Rectal smooth muscle tissue (tissue), 1 donor: ENCODE measurements around the gene CTDSP2.
"Not testable (repeated sequence)": the region's sequence is repeated elsewhere in the genome, so short reads cannot be mapped to it uniquely, and the experiment has no call there.

Experiments
- H3K27ac ChIP-seq: one replicate; pipeline ENCODE4 v1.7.0; 2013; ENCODE audit warnings: low read depth, low read length, inconsistent platforms
- H3K27me3 ChIP-seq: one replicate; pipeline ENCODE4 v1.7.0; 2013; ENCODE audit warnings: low read length; ENCODE audit not compliant: control insufficient read depth, insufficient read depth
- H3K36me3 ChIP-seq: one replicate; pipeline ENCODE4 v1.7.0; 2013; ENCODE audit warnings: low read length; ENCODE audit not compliant: control insufficient read depth, insufficient read depth
- H3K4me1 ChIP-seq: one replicate; pipeline ENCODE4 v1.7.0; 2013; ENCODE audit warnings: low read length; ENCODE audit not compliant: control insufficient read depth, insufficient read depth
- H3K4me3 ChIP-seq: one replicate; pipeline ENCODE4 v1.7.0; 2013; ENCODE audit warnings: low read length
- H3K9ac ChIP-seq: one replicate; pipeline ENCODE4 v1.7.0; 2013; ENCODE audit warnings: low read length

Gene CTDSP2

GRCh38 chr12:57822392-57823130, 24.0 kb downstream of the CTDSP2 start:
- no peaks in the 10 kb centered on the region for H3K4me1 ChIP-seq
- no peaks in the 10 kb centered on the region for H3K27me3 ChIP-seq
- H3K9ac ChIP-seq: no peak overlapping the region
- no peak overlapping the region for H3K27ac ChIP-seq
- peaks cover 54% of the 10 kb centered on the region for H3K36me3 ChIP-seq
- no peak overlapping the region for H3K4me3 ChIP-seq

GRCh38 chr12:57821474-57822214, 24.9 kb downstream of the CTDSP2 start:
- H3K36me3 ChIP-seq: peaks cover 44% of the 10 kb centered on the region
- H3K4me1 ChIP-seq: peaks cover 3% of the 10 kb centered on the region
- H3K4me3 ChIP-seq: no peak overlapping the region
- H3K27ac ChIP-seq: no peak overlapping the region
- H3K9ac ChIP-seq: no peak overlapping the region
- no peaks in the 10 kb centered on the region for H3K27me3 ChIP-seq

GRCh38 chr12:57821015-57821414, 25.5 kb downstream of the CTDSP2 start:
- H3K27ac ChIP-seq, H3K4me3 ChIP-seq, H3K27me3 ChIP-seq, H3K9ac ChIP-seq, H3K4me1 ChIP-seq: not testable (repeated sequence)
- H3K36me3 ChIP-seq: peaks cover 38% of the 10 kb centered on the region

- not testable (repeated sequence) for H3K27me3 ChIP-seq, H3K4me1 ChIP-seq, H3K27ac ChIP-seq, H3K4me3 ChIP-seq, H3K9ac ChIP-seq
- peaks cover 29% of the 10 kb centered on the region for H3K36me3 ChIP-seq
Measured at GRCh38 chr12:57820119-57820518, 26.4 kb downstream of the CTDSP2 start.

- not testable (repeated sequence) for H3K9ac ChIP-seq, H3K4me3 ChIP-seq, H3K27ac ChIP-seq, H3K27me3 ChIP-seq, H3K36me3 ChIP-seq, H3K4me1 ChIP-seq
Measured at GRCh38 chr12:57817990-57818331, 28.6 kb downstream of the CTDSP2 start.

- H3K27ac ChIP-seq: no peak overlapping the region
- H3K9ac ChIP-seq: no peak overlapping the region
- H3K36me3 ChIP-seq: peaks cover 2% of the 10 kb centered on the region
- H3K4me3 ChIP-seq: no peak overlapping the region
- no peaks in the 10 kb centered on the region for H3K27me3 ChIP-seq
- H3K4me1 ChIP-seq: peaks cover 4% of the 10 kb centered on the region
Measured at GRCh38 chr12:57817261-57817989, 29.1 kb downstream of the CTDSP2 start.

GRCh38 chr12:57816855-57817151, 29.7 kb downstream of the CTDSP2 start:
- H3K27me3 ChIP-seq: no peaks in the 10 kb centered on the region
- H3K4me1 ChIP-seq: peaks cover 4% of the 10 kb centered on the region
- H3K36me3 ChIP-seq: no peaks in the 10 kb centered on the region
- H3K9ac ChIP-seq: no peak overlapping the region
- no peak overlapping the region for H3K4me3 ChIP-seq
- no peak overlapping the region for H3K27ac ChIP-seq

- H3K4me3 ChIP-seq: no peak overlapping the region
- peaks cover 4% of the 10 kb centered on the region for H3K4me1 ChIP-seq
- no peak overlapping the region for H3K9ac ChIP-seq
- no peaks in the 10 kb centered on the region for H3K27me3 ChIP-seq
- H3K36me3 ChIP-seq: peaks cover 5% of the 10 kb centered on the region
- H3K27ac ChIP-seq: no peak overlapping the region
Measured at GRCh38 chr12:57816001-57816854, 30.3 kb downstream of the CTDSP2 start.

GRCh38 chr12:57815177-57816000, 31.1 kb downstream of the CTDSP2 start:
- Histone ChIP-seq H3K36me3 (peaks cover 13% of the 10 kb centered on the region), H3K9ac (no peak overlapping the region), H3K4me3 (no peak overlapping the region), H3K27me3 (no peaks in the 10 kb centered on the region), H3K27ac (no peak overlapping the region), H3K4me1 (peaks cover 4% of the 10 kb centered on the region)

- peaks cover 25% of the 10 kb centered on the region for H3K36me3 ChIP-seq
- H3K9ac ChIP-seq: no peak overlapping the region
- H3K27ac ChIP-seq: no peak overlapping the region
- no peak overlapping the region for H3K4me3 ChIP-seq
- H3K27me3 ChIP-seq: no peaks in the 10 kb centered on the region
- H3K4me1 ChIP-seq: peaks cover 4% of the 10 kb centered on the region
Measured at GRCh38 chr12:57813971-57814772, 32.4 kb downstream of the CTDSP2 start.
